HG03575 (cell line): Measurements from ENCODE around the gene CACNA1C.

Experiments used
- ATAC-seq: cut with Tn5 transposase; IDR thresholded peaks from one replicate; pipeline ENCODE4 v1.9.1; 2021; ENCODE audit not compliant: unreplicated experiment, insufficient number of reproducible peaks, low FRiP score; ENCODE audit errors: extremely low read depth

The CACNA1C gene

DNA sequence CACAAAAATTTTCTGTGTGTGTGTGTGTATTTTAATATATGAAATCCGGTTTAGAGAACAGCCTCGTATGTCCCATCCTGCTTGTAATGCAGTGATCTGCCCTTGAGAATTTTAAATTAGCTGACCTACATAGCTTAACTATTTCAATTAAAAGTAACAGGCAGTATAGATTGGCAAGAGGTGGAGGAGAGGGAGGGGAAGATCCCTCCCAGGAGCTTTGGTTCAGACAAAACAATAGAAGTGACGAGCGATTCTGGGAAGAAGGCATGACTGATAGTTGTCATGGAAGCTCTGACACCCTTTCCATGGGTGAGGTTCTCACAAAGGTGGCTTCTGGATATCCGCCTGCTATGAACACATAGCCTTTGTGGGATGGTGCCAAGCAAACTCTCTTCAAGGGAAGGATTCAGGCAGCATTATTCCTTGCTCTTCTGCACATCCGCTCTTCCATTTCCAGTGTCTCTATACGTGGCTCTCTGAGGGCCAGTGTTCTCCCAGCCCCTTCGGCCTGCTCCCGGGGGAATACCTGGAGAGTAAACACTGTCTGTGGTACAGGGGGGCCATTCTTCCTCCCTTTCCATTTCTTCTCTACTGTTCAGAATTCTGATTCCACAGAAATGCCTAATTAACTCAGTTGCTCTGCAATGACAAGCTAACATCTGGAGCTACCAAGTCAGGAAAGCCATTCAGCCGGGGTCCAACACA, 182.0 kb downstream of the CACNA1C start:
- no peak for ATAC-seq

DNA sequence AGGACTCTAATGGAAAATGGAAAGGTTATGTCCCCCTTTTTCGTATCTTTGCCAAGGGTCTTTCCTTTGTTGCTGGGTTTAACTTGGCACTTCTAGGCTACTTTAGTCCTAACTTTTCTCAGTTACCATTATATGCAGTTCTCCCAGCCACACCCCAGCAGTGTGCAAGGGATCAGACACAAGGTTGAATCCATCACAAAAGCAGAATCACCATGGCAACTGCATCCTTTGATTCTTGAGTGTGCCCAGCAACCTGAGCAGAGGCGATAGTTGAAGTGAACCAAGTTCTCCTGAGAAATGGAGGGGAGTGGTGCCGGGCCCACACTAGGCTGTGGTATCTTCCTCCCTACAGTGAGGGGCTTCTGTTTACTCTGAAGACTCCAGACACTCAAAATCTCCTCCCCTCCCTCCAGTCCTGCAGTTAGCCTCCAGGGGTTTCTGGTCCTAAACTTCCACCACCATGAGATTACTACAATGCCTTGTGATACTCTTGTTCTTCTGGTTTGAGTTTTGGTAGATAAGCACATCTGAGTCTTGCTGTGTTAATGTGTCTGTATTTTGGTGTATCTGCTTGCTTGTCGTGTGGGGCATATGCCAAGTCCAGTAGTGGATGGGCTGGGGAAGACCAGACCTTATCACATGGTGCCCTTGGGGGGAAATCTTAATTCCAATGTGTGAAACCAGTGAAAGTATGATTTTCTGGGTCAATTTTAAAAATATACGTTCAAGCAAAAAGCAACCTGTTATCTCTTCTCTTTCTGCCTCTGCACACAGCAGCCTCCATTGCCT, 183.9 kb downstream of the CACNA1C start:
- ATAC-seq = no peak

DNA sequence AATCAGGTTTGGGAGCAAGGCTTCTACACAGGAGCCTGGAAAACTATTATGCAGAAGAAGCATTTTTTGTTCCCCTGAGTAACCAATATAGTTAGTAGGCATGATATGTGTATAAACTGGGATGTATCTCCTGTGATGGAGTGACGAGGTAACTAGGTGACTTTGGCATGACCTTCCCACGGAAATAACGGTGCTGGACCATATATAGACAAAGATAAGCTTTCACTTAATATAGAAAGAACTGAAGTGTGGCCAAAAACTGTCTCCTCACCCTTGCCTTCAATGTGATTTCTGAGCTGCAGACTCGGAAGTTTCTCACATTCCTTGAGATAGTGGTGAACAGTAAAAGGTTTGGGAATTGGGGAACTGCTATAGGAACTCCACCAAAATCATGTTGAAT, 185.3 kb downstream of the CACNA1C start:
- ATAC-seq = no peak

DNA sequence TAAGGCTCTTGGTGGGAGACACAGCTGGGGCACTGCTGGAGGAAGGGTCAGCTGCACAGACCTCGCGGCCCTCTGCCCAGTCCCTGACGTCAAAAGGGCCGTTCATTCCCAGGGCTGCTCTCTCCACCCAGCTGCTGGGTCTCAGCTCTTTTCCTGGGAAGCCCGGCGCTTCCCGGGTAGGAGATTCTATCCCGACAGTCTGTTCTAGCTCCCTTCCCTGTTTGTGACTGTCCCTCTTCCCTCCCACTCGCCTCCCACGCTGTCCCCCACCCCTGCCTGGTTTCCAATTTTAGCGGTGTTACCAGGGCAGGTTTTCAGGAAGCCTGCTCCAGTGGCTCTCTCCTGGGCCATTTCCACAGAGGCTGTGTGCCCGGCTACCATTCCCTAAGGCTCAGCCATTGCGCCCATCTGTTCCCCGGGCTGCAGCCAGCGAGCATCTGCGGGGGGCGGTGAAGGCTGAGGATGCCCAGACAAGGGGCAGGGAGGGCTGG, 186.6 kb downstream of the CACNA1C start:
- ATAC-seq = no peak

DNA sequence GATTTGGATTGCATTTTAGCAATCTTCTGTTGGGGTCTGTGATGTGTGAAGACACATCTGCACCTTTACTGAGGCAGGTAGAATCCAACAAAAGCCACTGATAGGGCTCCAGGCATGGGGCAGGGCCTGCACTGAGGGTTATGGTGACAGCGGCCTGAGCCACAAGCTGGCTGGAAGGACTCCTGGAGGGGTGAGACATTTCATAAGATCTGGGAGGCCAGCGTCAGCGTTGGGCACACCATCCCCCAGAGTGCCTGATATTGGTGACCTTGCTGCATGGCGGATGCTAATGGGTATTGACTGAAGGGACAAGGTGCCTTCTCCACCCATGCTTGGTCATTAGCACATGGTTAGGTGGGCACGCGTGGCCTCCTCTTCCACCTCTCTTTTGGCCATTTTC, 187.6 kb downstream of the CACNA1C start:
- ATAC-seq = no peak

DNA sequence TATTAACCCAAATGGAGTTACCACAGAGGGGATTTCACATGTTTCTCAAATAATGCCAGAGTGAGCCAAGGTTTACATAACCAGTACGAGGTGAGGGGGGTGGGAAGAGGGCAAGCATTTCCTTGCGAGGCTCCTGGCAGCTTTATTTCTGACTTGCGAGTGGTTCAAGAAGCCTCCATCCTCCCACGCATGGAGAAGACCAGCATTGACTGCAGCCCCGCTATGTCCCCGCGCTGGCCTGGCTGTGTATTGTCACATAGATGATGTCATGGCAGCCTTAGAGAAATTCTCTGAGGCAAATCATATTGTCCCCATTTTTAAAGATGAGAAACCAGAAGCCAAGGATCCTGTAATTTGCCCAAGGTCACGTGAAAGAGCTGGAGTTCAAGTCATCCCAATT, 188.2 kb downstream of the CACNA1C start:
- ATAC-seq = no peak

DNA sequence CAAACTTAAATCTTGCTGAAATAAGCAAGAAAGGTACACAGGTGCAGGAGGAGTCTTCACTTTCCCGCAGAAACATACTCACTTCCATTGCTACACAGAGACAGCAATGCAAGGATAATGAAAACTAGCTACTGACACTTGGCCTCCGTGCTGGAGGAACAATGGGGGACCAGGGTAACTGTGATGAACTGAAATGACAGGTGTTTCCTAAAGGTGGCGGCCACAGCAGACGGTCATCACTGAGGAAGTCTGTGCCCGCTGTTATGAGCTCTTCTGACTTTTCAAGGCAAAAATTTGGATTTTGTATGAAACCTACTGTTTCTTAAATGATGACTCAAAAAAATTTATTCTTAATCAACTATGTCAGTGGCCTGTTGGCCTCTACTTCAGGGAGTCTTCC, 189.4 kb downstream of the CACNA1C start:
- no peak for ATAC-seq

DNA sequence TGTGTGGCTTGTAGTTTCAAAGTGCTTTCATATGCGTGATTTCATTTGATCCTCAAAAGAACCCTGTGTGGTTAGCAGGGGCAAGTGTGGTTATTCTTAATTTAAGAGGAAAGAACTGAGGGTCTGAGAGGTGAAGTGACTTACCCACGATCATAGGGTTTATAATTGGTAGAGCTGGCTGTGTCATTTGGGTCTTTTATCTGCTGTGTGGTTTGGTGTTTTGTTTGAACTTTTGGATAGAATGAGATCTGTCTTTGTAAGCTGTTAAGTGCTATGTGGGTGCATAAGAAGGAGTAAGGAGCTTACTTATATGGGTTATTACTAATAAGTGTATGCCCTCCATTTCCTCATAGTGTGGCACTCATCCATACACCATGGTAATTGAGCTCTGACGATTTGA, 190.0 kb downstream of the CACNA1C start:
- ATAC-seq = no peak

DNA sequence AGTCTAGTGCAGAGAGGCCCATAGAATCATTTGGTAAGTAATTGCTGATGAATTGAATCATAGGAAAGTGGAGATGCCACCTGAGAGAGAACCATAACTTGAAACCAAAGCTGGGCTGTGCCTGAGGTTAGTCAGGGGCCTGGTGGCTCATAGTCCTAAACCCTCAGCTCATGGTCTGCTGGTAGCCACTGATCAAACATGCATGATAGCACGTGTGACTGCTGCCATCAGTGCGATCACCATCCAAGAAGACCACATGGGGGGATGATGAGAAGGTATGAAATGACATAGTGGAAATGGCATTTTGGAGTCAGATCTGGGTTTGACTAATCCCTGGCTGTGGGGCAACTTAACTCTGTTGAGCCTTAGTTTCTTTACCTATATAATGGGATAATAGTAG, 190.5 kb downstream of the CACNA1C start:
- ATAC-seq = no peak

DNA sequence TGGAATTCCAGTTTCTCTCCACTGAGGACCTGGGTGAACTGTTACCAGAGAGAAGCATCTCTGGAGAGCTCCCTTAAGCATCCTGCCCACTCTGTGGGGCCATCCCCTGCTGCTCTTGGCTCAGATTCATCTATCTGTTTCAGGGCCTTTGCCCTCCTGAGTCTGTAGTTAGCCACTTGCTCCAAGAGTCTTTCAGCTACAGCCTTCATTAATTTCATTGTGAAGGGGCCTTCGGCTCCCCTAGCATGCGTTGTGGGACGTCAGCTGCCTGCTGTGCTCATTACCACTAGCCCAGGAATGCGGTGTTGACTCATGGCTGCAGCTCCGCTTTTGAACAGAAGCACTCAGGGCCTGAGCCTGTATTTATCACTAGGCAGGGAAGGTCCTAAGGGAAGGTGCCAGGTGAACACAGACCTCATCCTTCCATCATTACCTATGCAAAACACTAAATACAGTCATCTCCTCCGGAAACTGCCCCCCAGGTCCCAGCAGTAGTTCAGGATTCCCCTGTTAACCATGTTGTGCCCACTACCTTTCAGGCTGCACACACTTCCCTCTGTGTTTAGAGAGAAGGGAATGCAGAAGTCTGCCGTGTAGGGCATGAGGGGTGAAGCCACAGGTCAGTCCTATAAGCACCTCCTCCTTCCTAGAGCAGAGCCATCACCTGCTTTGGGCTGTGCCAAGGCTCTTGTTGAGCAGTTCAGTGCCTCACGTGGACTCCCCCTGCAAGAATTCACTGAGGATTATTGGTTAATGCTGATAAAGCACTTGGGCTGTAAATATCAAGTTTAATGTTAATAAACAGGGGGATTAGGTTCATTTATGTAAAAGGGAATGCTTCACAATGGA, 191.4 kb downstream of the CACNA1C start:
- ATAC-seq = no peak

DNA sequence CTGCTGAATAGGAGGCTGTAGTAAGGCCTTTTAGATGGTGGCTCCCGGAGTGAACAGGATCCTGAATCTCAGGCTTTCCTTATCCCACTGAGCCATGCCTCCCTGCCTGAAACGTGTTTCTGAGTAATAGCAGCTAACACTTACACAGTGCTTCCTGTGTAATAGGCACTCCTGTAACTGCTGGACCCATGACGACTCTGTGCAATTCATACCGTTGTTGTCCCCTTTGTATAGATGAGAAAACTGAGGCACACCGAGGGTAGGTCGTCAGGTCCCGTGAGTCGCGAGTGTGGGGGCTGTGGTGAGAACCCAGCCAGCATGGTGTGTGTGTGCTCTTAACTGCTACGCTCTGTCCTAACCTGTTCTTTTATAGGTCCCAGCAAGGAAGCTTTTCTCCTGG, 193.6 kb downstream of the CACNA1C start:
- ATAC-seq = no peak

DNA sequence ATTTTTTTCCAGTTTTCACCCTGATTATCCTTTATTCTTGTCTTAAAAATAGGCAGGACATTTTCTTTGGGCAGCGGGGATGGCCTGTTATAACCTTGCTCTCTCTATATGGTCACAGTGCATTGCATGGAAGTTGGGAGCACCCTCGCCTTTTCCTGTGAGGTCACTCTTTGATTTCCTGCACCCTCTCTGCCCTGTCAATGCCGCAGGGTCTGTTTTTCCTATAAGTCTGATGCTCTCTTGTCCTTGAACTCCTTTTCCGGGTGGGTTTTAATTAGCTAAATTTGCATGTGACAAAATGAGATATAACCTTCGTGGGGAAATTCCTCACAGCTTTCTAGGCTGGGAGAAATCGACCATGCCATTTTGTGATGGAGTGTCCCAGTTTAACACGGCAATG, 194.3 kb downstream of the CACNA1C start:
- ATAC-seq = no peak

DNA sequence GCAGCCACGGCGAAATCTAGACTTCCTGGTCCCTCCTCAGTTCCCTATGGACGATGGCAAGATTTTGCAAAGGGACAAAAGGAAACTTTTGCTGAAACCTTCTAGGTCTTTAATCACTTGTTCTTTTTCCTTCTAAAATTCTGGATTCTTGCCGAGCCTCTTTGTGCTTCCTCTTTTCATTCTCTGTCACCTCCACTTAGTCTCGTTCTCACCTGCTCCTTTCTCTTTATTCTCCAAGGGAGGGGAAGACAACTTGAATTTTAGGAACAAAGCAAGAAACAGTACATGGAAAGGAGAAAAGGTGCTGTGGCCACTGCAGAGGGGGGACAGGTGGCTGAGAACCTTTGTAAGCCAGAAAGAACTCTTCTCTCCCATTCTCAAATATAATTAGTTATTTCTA, 194.8 kb downstream of the CACNA1C start:
- ATAC-seq = no peak

DNA sequence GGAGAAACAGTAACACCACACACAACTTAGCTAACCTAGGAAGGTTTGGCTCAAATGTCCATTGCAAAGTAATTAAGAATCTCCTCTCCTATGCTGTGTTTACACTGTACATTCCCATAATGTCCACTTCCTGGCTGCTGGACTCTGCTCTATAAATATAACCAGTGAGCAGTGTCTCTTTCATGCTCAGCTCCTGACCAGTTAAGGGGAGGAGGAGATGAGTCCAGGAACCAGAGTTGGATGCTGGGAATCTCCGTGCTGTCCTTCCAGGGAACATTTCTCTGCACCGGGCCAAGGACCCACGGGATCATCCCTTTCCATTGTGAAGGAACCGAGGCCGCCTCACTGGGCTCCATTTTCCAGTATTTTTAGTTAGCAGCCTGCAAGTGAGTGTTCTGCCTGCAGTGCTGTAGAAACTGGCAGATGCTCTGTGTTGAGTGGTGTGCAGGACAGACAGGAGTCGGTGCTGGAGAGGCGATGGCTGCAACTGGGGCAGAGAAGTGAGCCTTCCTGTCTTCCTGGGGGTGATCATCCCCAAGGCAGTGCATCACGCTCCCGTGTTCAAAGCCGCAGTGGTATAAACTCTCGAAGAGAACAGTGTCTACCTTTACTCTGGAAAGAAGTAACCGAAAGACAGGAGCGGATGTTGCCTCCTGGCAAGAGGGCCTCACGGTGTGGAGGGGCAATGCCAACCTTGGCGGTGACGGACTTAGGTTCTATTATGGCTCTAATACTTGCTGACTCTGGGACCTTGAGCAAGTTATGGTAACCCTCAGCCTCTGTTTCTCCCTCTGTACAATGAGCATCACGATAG, 195.5 kb downstream of the CACNA1C start:
- no peak for ATAC-seq

DNA sequence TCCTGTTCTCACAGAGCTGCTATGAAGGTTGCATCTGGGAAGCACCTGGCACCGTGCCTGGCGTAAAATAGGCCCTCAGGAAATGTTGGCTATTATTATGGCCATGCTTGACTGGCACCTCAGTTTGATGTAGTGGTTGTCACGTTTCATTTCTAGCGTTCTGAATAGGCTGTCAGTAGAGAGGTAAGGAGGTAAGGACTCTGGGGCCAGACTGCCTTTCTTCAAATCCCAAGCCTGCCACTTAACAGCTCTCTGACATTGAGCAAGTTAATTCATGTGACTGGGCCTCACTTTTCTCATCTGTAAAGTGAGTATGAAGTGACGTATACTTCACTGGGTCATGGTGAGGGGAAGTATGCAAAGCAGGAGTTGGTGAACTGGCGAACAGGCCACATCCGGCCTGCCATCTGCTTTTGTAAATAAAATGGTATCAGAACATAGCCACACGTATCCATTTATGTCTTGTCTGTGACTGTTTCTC, 196.2 kb downstream of the CACNA1C start:
- ATAC-seq = no peak

DNA sequence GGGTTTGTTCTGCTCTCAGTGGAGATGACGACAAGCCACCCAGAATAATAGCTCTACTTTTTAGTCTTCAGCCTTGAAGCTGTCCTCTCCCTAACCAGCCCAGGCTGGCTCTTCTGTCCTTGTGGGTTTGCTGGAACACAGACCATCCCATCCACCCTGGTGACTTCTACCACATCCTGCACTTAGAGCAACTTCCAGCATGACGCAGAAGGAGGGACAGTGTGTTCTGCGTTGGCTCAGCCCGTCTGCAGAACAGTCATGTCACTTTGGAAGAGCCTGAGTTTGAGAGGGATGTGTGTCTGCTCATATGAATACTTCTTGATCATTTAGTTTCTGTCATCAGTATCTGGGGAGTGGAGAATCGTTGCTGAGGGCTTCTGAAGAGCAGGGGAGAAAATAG, 198.0 kb downstream of the CACNA1C start:
- ATAC-seq = no peak

DNA sequence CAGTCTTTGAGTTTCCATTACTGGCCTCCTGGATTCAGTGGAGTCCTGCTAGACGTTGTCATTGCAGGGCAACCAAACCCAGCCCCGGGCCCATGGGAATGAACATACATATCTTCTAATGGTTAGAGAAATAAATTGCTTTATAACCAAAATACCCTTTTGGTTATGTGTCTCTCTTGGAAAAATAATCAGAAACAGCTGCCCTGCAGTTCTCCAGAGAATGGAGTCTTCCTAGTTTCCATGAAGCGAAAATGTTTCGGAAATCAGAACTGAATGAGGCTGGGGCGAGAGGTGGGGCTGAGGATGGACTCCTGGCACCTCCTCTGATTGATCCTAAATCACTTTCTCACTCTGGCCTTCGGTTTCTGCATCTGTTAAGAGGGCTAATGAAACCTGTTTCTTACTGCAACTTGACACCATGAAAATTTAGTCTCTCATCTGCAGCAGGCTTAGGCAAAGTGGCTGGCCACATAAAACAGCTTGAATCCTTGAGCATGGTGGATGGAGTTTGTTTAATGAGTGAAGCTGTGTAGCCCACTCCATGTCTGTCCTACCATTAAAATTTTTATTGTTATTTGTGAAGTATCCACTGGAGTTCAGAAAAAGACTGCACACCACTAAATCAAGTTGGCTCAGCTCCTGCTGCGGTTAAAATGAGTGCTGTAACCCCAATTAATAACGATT, 198.9 kb downstream of the CACNA1C start:
- ATAC-seq = no peak

DNA sequence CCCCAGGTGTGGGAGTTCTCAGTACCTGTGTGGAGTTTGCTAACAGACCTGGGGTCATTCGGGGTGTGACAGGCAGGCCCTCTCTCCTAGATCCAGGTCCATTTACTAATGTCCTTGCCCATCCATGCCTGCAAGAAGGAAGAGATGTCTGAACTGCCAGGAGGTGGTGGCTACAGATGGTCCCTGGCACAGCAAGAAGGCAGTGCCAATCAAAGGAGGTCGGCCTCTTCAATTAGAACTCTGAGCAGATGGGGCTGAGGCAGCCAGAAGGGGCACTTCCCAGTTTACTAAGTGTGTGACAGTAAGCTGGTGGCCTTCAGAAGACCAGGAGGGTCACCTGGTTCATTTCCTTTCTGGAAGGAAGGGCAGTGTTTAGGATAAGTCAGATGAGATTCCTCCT, 202.5 kb downstream of the CACNA1C start:
- ATAC-seq = no peak
